HG02870 (cell line): ENCODE measurements around the gene SYT11.
"Not testable (repeated sequence)": the region's sequence is repeated elsewhere in the genome, so short reads cannot be mapped to it uniquely, and the experiment has no call there.

Experiments used
- ATAC-seq: cut with Tn5 transposase; IDR thresholded peaks from one replicate; pipeline ENCODE4 v1.9.1; 2021; ENCODE audit warnings: mild to moderate bottlenecking, moderate library complexity; ENCODE audit not compliant: unreplicated experiment

The SYT11 gene

DNA sequence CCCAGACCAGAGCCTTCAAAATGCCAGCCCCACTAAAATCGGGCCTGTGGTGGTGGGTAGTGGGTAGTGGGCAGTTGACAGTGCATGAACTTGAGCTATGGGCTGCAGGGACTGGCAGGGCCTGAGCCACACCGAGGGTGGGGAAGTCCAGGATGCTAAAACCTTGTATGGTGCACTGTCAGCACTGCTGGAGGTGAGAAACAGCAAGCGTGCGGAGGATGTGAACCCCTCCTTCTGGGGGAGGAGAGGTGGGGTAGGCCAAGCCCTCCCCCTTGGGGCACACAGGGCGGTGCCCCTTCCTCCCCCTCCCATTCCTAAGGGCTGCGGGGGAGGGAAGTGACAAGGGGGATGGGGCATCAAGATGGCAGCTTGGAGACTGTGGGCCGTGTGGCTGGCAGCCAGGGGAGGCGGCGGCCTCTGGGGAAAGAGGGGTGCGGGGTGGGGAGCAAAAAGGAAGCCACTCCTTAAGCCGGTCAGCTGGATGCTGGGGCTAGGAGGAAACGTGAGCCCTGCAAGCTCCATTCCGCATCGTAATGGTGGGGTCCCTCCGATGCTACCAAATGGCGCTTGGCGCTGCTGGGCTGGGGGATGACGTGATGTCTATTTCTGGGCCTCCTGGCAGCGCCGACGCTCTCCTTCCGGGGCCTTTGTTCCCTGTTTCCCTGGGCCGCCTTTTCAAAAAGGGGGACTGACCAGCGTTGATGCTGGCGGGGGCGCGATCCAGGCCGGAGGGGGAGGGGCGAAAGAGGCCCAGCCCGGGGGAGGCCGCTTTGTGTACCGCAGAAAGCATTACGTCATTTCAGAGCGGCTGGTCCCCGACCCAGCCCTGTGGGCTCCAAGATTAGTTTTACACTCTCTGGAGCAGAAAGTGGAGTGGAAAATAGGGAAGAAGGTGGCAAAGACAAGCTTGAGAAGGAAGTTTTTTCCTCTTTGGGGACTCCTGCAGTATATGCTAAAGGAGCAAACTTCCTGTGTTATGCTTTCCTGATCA lies 809 bp downstream of the SYT11 start:
- no peak for ATAC-seq

DNA sequence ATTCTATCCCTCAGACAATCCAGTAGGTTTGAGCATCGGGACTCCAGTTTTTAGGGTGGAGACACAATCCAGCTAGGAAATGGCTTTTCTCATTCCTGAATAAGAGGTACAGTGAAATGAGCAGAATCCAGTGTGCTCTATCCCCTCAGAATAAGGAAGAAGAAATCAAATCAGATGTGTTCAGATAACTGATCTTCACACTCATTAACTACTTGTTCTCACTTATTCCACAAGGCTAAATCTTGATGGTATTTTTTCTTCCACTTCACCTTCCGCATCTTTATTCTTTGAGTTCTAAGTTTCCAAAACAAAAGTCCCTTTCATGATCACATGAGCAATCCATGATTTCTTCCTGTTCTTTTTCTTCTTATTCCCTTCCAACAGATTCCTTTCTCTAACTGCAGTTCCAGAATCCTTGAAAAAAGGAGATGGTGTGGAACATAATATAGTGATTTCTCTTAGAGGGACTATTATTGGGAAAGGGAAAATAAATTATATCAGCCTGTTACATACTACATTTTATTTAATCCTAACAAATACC lies 1.7 kb downstream of the SYT11 start:
- ATAC-seq, result no peak

DNA sequence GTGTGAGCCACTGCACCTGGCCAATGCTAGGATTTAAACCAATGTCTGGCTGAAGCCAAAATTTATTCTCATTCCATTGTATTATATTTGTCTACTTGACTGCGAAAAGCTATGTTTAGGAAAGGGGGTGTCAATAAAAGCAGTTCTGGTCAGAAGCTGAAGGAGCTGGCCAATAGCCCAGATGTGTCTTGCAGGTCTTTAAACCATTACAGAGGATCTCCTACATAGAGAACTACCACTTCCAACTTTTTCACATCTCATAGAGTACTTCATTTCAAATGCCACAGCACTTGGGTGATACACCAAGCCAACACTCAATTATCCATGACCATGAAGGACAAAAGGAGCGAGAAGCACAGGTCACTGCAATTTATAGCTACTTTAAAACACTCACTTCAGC lies 2.5 kb downstream of the SYT11 start:
- no peak for ATAC-seq

DNA sequence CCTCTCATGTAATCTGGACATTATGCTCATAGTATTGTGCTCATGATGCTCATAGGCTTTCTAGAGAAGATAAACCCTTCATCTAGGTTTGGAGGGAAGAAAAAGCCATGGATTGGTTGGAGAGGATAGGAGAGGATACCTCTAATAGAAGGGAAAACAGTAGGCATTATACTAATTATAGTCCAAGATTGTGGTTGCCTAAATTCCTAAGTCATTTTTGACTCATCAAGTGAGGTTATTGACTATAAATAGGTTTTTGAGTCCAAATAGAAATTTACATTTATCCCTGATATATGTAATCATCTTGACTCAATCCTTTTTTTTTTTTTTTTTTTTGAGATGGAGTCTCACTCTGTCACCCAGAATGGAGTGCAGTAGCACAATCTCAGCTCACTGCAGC lies 5.0 kb downstream of the SYT11 start:
- ATAC-seq, result no peak

DNA sequence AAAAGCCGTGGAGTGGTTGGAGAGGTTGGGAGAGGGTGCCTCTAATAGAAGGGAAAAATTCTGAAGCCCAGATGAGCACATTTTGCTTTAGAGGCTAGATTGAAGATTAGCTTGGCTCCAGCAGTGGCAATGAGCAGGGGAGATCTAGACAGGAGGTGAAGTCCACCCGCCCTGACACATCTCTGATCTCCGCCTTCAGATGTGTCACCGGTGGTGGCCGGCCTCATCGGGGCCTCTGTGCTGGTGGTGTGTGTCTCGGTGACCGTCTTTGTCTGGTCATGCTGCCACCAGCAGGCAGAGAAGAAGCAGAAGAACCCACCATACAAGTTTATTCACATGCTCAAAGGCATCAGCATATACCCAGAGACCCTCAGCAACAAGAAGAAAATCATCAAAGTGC lies 8.4 kb downstream of the SYT11 start:
- ATAC-seq, result no peak

DNA sequence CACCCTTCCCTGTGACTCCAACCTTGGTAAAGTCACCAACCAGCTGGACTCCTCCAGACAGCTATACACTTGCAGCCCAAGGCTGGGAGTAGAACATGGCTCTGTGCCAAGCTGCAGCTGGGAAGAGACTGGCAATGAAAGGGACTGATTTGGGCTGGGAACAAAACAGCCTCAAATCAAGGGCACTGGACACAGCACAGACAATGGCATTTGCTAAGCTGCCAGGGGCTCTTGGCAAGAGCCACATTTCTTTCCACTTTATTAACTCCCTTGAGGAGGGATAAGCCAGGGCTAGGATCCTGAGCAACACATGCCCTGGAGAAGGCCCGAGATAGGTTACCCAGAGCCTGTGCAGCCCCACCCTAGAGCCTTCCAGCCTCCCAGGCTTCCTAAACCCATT lies 12.0 kb downstream of the SYT11 start:
- no peak for ATAC-seq

DNA sequence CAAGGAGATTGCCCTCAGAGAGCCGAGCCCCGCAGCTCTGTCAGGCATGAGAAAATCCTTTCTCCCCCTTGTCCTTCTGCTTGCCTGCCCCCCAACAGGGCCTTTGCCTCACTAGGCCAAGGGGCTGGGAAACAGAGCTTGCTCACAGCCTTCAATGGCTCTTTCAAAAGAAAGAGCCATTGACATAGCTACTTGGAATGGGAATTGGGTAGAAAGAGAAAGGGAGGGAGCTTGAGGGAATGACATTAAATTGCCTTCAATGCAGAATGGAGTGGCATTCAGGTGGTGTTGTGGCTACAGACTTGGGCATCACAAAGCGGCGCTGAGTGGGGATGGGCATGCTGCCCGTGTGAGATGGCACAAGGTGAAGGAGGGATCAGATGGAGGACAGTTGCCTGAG lies 13.2 kb downstream of the SYT11 start:
- ATAC-seq, result no peak

DNA sequence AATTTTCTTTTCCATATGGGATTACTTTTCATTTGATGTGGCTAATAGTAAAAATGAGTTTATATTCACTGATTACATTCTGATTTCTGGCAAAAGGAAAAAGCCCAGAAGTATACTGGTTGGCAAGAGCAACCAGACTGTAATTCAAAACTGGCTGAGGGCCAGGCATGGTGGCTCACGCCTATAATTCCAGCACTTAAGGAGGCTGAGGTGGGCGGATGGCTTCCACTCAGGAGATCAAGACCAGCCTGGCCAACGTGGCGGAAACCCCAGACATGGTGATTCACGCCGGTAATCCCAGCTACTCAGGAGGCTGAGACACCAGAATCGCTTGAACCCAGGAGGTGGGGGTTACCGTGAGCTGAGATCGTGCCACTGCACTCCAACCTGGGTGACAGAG lies 14.5 kb downstream of the SYT11 start:
- ATAC-seq, result no peak

DNA sequence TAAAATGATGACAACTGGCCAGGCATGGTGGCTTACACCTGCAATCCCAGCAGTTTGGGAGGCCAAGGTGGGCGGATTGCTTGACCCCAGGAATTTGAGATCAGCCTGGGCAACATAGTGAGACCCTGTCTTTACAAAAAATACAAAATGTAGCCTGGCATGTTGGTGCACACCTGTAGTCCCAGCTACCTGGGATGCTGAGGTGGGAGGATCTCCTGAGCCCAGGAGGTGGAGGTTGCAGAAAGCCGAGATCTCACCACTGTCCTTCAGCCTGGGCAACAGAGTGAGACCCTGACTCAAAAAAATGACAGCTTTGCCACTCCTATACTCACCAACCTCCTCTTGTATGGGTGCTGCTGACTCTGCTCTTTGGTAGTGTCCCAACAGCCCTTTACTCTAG lies 18.6 kb downstream of the SYT11 start:
- no peak for ATAC-seq

DNA sequence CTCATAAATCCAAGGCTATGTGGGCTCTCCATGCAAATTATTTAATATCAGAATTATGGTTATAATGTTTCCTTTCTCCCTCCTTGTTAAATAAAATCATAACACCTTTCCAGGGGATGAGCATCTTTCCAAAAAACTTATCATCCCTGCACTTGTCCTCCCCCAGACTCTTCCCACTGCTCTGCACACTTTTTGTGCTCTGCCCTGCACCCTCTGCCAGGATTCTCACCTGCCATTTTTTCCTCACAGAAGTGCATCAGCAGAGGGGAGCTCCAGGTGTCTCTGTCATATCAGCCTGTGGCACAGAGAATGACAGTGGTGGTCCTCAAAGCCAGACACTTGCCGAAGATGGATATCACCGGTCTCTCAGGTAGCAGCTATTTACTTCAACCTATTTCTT lies 20.9 kb downstream of the SYT11 start:
- ATAC-seq, result no peak

DNA sequence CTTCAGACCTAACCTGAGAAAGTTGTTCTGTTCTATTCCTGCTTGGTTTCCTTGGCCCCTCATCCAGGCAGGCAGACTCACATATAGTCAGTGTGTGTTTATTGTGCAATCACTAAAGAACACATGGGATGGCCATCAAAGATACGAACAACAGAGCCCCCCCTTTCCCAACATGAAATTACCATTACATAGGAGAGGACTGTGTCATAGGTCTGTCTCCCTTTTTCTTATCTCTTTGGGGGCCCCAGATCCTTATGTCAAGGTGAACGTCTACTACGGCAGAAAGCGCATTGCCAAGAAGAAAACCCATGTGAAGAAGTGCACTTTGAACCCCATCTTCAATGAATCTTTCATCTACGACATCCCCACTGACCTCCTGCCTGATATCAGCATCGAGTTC lies 21.6 kb downstream of the SYT11 start:
- ATAC-seq, result no peak

DNA sequence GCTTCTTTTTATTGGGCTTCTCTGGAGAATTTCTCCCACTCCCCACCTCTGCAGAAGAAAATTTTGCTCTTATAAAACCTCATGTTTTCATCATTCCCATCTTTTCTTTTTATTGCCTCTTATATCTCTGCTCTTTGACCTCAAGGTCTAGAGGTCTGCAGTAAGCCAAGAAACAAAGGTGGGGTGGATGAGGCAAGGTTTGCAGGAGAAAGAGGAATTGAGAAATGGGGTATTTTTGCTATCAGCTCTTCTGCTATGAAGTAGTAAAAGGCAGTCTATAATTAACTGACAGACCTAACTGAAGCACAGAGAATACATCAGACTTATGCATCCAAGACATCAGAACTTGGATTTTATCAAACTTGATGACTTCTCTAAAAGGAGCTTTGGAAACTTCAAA lies 22.9 kb downstream of the SYT11 start:
- ATAC-seq, result peak; percentile 48

DNA sequence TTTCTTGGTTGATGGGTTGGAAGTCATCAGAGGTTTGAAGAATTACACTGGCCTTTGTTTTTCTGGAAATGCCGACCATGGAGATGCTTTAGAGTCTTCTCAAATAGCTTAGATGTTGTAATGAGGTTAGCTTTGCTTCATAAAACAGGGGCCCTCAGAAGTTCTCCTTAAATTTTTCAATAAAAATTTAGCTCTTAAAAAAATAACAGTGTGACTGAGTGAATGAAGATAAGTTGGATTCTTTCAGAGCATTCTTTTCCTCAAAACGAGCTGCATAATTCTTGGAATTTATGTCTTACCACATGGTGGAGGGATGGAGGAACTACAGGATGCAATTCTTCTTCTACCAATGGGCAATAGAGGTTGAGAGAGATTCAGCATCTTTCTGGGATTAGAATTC lies 23.4 kb downstream of the SYT11 start:
- ATAC-seq, result no peak

DNA sequence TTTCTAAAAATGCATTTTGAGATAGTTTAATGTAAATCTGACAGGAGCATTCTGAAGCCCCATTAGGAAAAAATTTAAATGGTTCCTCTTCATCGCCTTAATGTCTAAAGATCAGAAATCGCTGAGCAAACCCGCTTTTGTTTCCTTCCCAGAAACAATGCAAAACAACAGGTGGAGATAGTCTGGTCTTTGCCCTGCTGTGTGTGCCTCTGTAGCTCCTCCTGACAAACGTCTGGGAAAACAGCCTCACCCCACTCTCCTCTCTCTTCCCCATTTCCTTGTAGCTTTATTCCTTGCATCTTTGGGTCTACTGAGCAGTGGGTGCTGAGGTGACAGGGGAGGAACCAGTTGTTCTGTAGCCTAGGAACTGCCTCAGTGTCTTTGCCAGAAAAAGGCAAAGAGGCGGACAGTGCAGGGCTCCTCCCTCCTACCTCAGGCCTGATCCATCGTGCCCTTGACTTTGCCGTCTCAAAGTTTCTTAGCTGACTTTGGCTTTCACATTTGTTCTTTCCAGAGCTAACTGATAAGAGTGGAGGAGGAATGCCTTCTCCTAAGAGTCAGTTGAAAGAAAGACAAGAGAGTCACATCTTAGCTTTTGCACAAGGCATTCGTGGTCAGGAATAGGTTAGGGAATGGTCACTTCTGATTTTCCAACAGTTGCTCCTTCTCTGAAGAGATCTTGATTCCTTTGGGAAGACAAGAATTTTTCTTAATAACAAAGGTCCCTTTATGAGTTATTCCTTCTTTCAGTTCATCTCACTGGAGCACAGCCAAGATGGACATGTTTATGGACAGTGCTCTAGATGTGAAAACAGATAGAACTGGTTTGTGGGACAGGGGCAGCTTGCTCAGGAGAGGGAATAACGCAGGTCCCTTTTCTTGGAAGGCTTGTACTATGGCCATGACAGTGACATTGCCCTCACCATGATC lies 24.9 kb downstream of the SYT11 start:
- no peak for ATAC-seq

DNA sequence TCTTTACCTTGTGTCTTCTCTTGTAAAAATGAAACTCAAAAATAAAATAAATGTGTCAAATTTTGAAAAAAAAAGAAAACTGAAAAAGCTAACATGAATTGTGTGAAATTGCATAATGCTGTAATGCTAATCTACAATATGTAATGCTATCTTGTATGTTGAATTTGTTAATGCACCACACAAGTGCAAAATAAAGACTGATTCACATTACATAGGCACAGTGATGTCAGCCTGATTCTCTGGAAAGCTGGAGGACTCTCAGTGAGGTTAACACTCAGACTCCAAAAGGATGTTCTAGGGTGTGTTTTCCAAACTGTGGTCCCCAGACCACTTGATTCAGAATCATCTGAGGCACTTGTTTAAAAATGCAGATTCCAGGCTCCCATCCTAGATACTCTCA lies 25.6 kb downstream of the SYT11 start:
- no peak for ATAC-seq

DNA sequence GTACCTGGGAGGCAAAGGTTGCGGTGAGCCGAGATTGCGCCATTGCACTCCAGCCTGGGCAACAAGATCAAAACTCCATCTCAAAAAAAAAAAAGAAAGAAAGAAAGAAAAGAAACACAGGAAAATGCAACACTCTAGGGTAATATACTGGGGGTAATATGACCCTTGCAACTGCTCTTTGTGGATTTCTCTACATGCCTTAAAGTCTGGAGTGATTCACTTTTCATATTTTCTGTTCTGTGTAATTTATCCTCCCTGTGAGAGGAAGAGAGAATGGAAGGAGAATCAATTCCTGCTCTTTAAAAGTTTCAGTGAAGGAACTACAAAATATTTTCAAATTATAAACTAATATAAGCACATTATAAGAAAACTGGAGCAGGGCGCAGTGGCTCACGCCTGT lies 29.1 kb downstream of the SYT11 start:
- no peak for ATAC-seq

DNA sequence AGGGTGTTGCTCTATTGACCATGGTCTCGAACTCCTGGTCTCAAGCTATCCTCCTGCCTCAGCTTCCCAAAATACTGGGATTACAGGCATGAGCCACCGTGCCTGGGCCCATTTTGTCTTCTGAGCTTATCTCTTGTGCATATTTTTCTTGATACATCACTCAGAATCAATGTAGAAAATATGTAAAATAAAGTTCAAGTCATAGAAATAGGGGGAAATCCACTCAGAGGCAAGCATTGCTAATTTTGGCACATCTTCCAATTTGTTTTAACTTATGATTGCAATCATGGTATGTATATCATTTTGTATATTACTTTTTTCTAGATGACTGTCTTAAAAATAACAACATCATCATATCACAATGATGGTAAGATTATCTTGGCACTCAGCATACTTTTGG lies 30.2 kb downstream of the SYT11 start:
- no peak for ATAC-seq

DNA sequence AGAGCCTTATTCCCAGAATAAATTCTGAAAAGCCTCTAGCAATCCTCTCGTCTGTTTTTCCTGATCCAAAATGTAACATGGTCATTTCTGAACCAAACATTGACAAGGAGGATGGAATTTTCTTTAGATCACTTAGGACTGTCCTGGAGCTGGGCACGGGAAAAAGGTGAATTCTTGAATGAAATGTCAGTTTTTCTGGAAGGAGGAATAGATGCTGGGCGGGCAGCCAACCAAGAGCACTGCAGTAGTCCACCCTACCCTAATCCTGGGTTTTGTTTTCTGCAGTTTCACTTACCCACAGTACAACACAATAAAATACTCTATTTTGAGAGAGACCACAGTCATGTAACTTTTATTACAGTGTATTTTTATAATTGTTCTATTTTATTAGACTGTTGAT lies 30.9 kb downstream of the SYT11 start:
- ATAC-seq, result no peak

DNA sequence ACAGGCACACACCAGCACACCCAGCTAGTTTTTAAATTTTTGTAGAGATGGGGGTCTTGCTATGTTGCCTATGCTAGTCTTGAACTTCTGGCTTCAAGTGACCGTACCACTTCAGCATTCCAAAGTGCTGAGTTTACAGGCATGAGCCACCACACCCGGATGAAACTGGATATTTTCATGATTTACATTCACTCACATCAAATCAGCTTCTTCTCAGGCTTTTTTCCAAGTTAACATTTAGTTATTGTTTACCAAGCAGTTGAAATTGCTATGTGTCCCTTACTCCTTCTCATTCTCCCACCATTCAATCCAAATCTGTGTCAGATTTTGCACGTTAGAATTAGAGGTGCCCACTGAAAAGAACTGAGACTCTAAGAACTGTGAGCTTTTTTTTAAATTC lies 33.4 kb downstream of the SYT11 start:
- no peak for ATAC-seq

DNA sequence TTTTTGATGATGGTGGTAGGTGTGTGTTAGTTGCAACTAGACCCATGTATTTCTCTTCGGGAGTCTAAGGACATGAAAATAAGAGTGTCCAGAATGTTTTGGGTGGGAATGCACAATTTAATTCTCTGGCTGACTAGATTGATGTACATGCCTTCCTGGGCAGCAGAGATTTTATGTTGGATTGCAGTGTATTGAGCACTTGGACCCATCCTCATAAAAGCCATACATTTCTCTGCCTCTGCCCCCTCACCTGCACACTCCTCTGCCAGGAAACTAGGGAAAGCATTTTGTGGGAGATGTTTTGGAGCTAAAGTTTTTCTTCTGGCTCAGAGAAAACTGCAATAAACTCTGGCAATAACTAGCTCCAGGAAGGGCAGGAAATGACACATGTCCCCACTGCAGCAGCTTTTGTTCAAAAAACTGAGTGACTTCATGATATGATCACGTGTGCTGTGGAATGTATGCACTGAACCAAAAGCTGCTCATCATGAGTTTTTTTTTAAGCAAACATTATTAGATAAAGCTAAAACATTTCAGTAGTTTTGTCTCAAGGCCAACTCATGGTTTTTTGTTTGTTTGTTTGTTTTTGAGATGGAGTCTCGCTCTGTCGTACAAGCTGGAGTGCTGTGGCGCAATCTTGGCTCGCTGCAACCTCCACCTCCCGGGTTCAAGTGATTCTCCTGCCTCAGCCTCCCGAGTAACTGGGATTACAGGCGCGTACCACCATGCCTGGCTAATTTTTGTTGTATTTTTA lies 34.2 kb downstream of the SYT11 start:
- no peak for ATAC-seq

DNA sequence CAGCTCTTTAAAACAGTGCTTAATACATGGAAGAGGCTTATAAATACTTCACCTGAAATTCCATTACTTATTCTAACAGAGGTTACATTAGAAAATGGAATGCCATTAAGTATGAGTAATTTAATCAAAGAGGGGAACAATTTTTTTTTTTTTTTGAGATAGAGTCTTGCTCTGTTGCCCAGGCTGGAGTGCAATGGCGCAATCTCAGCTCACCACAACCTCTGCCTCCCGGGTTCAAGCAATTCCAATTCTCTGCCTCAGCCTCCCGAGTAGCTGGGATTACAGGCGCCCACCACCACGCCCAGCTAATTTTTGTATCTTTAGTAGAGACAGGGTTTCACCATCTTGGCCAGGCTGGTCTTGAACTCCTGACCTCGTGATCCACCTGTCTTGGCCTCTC lies 36.2 kb downstream of the SYT11 start:
- not testable (repeated sequence) for ATAC-seq
